HepG2 (cell line): ENCODE results near the gene IGLON5. TPM values are rescaled to one million over a fixed set of nuclear protein-coding genes. Genes with fewer than 3 reads are reported as not detected.

Source experiments
- ARNT ChIP-seq: fragments of 450-650 bp; IDR thresholded peaks from 2 replicates; pipeline ENCODE4 v1.6.1; 2017
- FOXK2 ChIP-seq: fragments of 450-650 bp; IDR thresholded peaks from 2 replicates; pipeline ENCODE4 v1.6.1; 2016
- HES4 ChIP-seq: sonication (generic); formaldehyde crosslinking; IDR thresholded peaks from 2 replicates; pipeline ENCODE4 v1.9.0; 2021; ENCODE audit warnings: mild to moderate bottlenecking, missing genetic modification reagents, borderline replicate concordance
- HMGA1 ChIP-seq: sonication (generic); formaldehyde crosslinking; conservative IDR thresholded peaks from 2 replicates; pipeline ENCODE4 v1.4.0; 2020; ENCODE audit warnings: missing genetic modification reagents
- HNF4G ChIP-seq, 2 experiments: sonication (generic) in 1 of 2; formaldehyde crosslinking in 1 of 2; IDR thresholded peaks; 2 replicates each; pipeline versions ENCODE4 v1.4.0 to v1.6.1; 2011 to 2020; ENCODE audit warnings: borderline replicate concordance in 2 of 2, low read depth in 2 of 2, mild to moderate bottlenecking in 2 of 2, low read length in 1 of 2, missing genetic modification reagents in 1 of 2, moderate library complexity in 1 of 2
- IRF2 ChIP-seq: IDR thresholded peaks from 2 replicates; pipeline ENCODE4 v1.6.1; 2018; ENCODE audit warnings: missing genetic modification reagents, missing compliant biosample characterization
- KDM5B ChIP-seq: sonication (generic); formaldehyde crosslinking; IDR thresholded peaks from 2 replicates; pipeline ENCODE4 v1.4.0; 2020; ENCODE audit warnings: missing genetic modification reagents, mild to moderate bottlenecking, borderline replicate concordance
- MBD4 ChIP-seq: IDR thresholded peaks from 2 replicates; pipeline ENCODE4 v1.6.1; 2012; ENCODE audit warnings: low read length, inconsistent platforms, borderline replicate concordance
- MEIS2 ChIP-seq: sonication (generic); formaldehyde crosslinking; IDR thresholded peaks from 2 replicates; pipeline ENCODE4 v1.9.0; 2021; ENCODE audit warnings: mild to moderate bottlenecking, missing genetic modification reagents
- NFKBIZ ChIP-seq: IDR thresholded peaks from 2 replicates; pipeline ENCODE4 v1.6.1; 2018; ENCODE audit warnings: missing genetic modification reagents, missing compliant biosample characterization
- PPARG ChIP-seq: conservative IDR thresholded peaks from 2 replicates; pipeline ENCODE4 v1.6.1; 2016; ENCODE audit warnings: missing biosample characterization, missing genetic modification reagents
- RFX1 ChIP-seq: fragments of 450-650 bp; IDR thresholded peaks from 2 replicates; pipeline ENCODE4 v1.6.1; 2017
- RFX3 ChIP-seq: IDR thresholded peaks from 2 replicates; pipeline ENCODE4 v1.6.1; 2016; ENCODE audit warnings: missing biosample characterization, missing genetic modification reagents
- SRSF4 ChIP-seq: fragments of 200-400 bp; formaldehyde crosslinking; IDR thresholded peaks from one replicate; pipeline ENCODE4 v1.6.1; 2018; ENCODE audit warnings: mild to moderate bottlenecking, low read depth, low read length, moderate library complexity; ENCODE audit not compliant: poor library complexity, severe bottlenecking
- TP53 ChIP-seq: sonication (generic); formaldehyde crosslinking; conservative IDR thresholded peaks from 2 replicates; pipeline ENCODE4 v1.4.0; 2020; ENCODE audit warnings: missing genetic modification reagents
- ZNF253 ChIP-seq: sonication (generic); formaldehyde crosslinking; IDR thresholded peaks from 2 replicates; pipeline ENCODE4 v1.8.0; 2022; ENCODE audit warnings: mild to moderate bottlenecking, missing genetic modification reagents, borderline replicate concordance
- ZNF30 ChIP-seq: sonication (generic); formaldehyde crosslinking; IDR thresholded peaks from 2 replicates; pipeline ENCODE4 v1.5.0; 2020; ENCODE audit warnings: mild to moderate bottlenecking, missing genetic modification reagents
- ZNF333 ChIP-seq: sonication (generic); formaldehyde crosslinking; IDR thresholded peaks from 2 replicates; pipeline ENCODE4 v1.4.0; 2020; ENCODE audit warnings: mild to moderate bottlenecking, missing genetic modification reagents, borderline replicate concordance
- polyA plus RNA-seq, 8 experiments: library from polyadenylated mRNA; depleted of rRNA in 3 of 8; stranded (reverse) in 7 of 8; unstranded in 1 of 8; fragments of >200 nt; fragmentation: Illumina TruSeq in 4 of 8; extraction: Trizol in 4 of 8; gene quantifications; 2 replicates each; pipeline versions ENCODE4 v1.2.1 to v1.2.3, GENCODE V29; 2011 to 2016; ENCODE audit warnings: low read depth in 4 of 8, missing spikeins in 1 of 8, mixed read lengths in 1 of 8; ENCODE audit not compliant: insufficient read depth in 1 of 8
- total RNA-seq, 5 experiments: library from RNA; depleted of rRNA; stranded (reverse); fragments of >200 nt; fragmentation: Illumina TruSeq; extraction: Trizol; gene quantifications; 2 replicates each; pipeline ENCODE4 v1.2.3, GENCODE V29; 2016; ENCODE audit warnings: low read depth in 1 of 5
- TF ChIP-seq, protein P1 (sequence below): IDR thresholded peaks from 2 replicates; pipeline ENCODE4 v1.6.1; 2016
- TF ChIP-seq, protein P2 (sequence below): sonication (generic); formaldehyde crosslinking; IDR thresholded peaks from 2 replicates; pipeline ENCODE4 v1.5.0; 2020; ENCODE audit warnings: missing genetic modification reagents
- TF ChIP-seq, protein P3 (sequence below): sonication (generic); formaldehyde crosslinking; IDR thresholded peaks from 2 replicates; pipeline ENCODE4 v1.5.0; 2020; ENCODE audit warnings: missing genetic modification reagents
- TF ChIP-seq, protein P4 (sequence below), 2 experiments: sonication (generic) in 1 of 2; formaldehyde crosslinking in 1 of 2; IDR thresholded peaks; 2 replicates each; pipeline versions ENCODE4 v1.5.1 to v1.6.1; 2011 to 2020; ENCODE audit warnings: borderline replicate concordance in 1 of 2, low read depth in 1 of 2, low read length in 1 of 2, mild to moderate bottlenecking in 1 of 2, missing genetic modification reagents in 1 of 2, moderate library complexity in 1 of 2

IGLON5 gene
- total and polyA plus RNA-seq, 2 of the 13 experiments (the other 11 are each of a cell fraction or from before 2014, with no cell fraction given) = 0.04 to 5.7 TPM

DNA sequence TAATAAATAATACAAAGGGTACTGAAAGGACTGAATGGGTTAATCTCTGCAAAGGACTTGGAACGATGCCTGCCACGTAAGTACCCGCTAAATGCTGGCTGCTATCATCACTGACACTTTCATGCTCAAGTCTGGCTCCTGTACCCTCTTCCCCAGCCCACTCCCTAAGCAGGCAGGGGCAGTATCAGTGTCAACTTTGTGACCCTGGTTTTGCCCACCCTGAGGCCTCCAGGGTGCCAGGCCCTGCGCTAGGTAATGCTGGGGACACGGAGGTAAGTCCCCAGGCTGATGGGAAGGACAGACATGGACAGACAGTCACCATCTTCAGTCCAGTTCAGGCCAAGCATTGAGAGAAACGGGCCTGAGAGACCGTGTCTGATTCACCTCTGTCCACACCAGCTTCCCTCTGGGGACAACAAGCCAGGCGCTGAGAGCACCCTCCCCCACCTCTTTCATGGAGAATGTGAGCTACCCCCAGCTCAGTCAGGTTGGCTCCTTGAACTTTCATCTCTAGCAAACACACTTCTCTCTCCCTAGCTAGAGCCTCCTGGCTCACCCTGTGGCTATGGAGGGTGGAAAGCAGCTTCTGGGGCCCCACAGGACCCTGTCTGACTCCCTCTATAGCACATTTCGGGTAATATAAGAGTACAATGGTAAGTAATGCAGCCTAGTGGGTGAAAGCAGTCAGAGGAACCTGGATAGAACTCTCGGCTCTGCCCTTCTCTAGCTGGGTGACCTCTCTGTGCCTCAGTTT lies 53.9 kb downstream of the IGLON5 start (continued):
- TF ChIP-seq, protein P1, sequence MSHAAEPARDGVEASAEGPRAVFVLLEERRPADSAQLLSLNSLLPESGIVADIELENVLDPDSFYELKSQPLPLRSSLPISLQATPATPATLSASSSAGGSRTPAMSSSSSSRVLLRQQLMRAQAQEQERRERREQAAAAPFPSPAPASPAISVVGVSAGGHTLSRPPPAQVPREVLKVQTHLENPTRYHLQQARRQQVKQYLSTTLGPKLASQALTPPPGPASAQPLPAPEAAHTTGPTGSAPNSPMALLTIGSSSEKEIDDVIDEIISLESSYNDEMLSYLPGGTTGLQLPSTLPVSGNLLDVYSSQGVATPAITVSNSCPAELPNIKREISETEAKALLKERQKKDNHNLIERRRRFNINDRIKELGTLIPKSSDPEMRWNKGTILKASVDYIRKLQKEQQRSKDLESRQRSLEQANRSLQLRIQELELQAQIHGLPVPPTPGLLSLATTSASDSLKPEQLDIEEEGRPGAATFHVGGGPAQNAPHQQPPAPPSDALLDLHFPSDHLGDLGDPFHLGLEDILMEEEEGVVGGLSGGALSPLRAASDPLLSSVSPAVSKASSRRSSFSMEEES (CRISPR knock-in tag) = no peak; the same call in none of the 2 replicates
- TF ChIP-seq NFKBIZ (CRISPR knock-in tag) (no peak; the same call in 1 of the 2 replicates), ZNF30 (no peak), FOXK2 (peak; percentile 85), MBD4 (no peak), ARNT (no peak), KDM5B (CRISPR knock-in tag) (no peak; the same call in 1 of the 2 replicates), SRSF4 (no peak), HES4 (CRISPR knock-in tag) (no peak), HNF4G (IDR thresholded peaks at IDR 0.05; ENCODE audit: borderline replicate concordance, low read depth, low read length) (peak; percentile 88), HNF4G (CRISPR knock-in tag; IDR thresholded peaks at IDR 0.05; ENCODE audit: borderline replicate concordance, low read depth) (peak; percentile 51; the same call in 1 of the 2 replicates), HMGA1 (no peak), RFX1 (no peak), ZNF333 (CRISPR knock-in tag) (no peak), IRF2 (CRISPR knock-in tag) (peak; percentile 87), RFX3 (CRISPR knock-in tag) (no peak), TP53 (no peak), ZNF253 (no peak), MEIS2 (CRISPR knock-in tag) (0 out of 2 replicates have a peak, but pooled peaks have one; percentile 14), PPARG (peak; percentile 85)
- TF ChIP-seq, protein P2, sequence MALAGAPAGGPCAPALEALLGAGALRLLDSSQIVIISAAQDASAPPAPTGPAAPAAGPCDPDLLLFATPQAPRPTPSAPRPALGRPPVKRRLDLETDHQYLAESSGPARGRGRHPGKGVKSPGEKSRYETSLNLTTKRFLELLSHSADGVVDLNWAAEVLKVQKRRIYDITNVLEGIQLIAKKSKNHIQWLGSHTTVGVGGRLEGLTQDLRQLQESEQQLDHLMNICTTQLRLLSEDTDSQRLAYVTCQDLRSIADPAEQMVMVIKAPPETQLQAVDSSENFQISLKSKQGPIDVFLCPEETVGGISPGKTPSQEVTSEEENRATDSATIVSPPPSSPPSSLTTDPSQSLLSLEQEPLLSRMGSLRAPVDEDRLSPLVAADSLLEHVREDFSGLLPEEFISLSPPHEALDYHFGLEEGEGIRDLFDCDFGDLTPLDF = no peak
- TF ChIP-seq, protein P3, sequence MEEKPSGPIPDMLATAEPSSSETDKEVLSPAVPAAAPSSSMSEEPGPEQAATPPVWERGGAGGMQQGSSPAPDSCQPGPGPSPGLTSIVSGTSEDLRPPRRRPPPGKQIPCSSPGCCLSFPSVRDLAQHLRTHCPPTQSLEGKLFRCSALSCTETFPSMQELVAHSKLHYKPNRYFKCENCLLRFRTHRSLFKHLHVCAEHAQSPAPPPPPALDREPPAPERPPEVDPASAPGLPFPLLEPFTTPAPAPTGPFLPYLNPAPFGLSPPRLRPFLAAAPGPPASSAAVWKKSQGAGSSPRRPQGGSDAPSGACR (CRISPR knock-in tag) = no peak
- TF ChIP-seq, protein P4, sequence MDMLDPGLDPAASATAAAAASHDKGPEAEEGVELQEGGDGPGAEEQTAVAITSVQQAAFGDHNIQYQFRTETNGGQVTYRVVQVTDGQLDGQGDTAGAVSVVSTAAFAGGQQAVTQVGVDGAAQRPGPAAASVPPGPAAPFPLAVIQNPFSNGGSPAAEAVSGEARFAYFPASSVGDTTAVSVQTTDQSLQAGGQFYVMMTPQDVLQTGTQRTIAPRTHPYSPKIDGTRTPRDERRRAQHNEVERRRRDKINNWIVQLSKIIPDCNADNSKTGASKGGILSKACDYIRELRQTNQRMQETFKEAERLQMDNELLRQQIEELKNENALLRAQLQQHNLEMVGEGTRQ (IDR thresholded peaks at IDR 0.05; ENCODE audit: low read depth, low read length) = no peak
- TF ChIP-seq, protein P4 (CRISPR knock-in tag; IDR thresholded peaks at IDR 0.05; ENCODE audit: borderline replicate concordance) = no peak
